ENCODE results near the gene ST7. TPM values are rescaled to one million over a fixed set of nuclear protein-coding genes. Genes with fewer than 3 reads are reported as not detected.

The ST7 gene
- total and polyA plus RNA-seq, 4 donors = 22.4 to 57.2 (median 41.6) TPM

DNA sequence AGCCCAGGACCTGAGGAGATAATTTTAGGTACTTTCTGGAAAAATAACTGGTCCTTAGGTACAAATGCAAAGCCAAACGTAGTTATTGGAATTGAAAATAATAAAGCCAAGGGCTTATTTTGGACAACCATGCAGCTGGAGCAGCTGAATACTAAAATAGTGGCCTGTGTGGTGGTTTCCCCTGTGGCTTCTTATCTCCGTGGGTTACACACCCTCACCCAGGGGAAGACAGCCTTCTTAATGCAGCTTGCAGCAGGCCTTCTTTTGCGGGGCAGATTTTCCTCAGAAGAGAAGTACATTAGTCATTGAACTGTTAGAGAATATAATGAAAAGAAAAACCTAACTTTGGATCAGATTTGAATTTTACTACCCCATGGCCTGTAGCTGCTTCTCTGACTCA, 133.5 kb downstream of the ST7 start:
- Histone ChIP-seq H3K4me1 (ENCODE audit: control insufficient read depth in 5 of 5, insufficient read depth in 5 of 5, low read length in 5 of 5) (peaks cover 0 to 27% (median 11%) of the 10 kb centered on the region in 5 donors), H3K9me3 (ENCODE audit: control insufficient read depth in 4 of 4, insufficient read depth in 3 of 4, low read length in 3 of 4) (no peaks in the 10 kb centered on the region), H3K4me3 (no peak overlapping the region), H3K27me3 (ENCODE audit: control insufficient read depth in 3 of 3, insufficient read depth in 3 of 3, low read length in 2 of 3) (no peaks in the 10 kb centered on the region), H3K27ac (ENCODE audit: low read depth in 1 of 2, low read length in 1 of 2) (no peak overlapping the region), H3K36me3 (ENCODE audit: control insufficient read depth in 4 of 4, insufficient read depth in 4 of 4, low read length in 4 of 4) (no peaks in the 10 kb centered on the region), H3K9ac (ENCODE audit: insufficient read depth in 1 of 2, low read length in 2 of 2) (no peak overlapping the region)
- ATAC-seq (ENCODE audit: insufficient read depth, low FRiP score) (no peak), DNase-seq (no peak)
- 48 to 65% methylated on average over 3 of the region's 3 CpGs for WGBS, 2 donors
- TF ChIP-seq, protein P1, sequence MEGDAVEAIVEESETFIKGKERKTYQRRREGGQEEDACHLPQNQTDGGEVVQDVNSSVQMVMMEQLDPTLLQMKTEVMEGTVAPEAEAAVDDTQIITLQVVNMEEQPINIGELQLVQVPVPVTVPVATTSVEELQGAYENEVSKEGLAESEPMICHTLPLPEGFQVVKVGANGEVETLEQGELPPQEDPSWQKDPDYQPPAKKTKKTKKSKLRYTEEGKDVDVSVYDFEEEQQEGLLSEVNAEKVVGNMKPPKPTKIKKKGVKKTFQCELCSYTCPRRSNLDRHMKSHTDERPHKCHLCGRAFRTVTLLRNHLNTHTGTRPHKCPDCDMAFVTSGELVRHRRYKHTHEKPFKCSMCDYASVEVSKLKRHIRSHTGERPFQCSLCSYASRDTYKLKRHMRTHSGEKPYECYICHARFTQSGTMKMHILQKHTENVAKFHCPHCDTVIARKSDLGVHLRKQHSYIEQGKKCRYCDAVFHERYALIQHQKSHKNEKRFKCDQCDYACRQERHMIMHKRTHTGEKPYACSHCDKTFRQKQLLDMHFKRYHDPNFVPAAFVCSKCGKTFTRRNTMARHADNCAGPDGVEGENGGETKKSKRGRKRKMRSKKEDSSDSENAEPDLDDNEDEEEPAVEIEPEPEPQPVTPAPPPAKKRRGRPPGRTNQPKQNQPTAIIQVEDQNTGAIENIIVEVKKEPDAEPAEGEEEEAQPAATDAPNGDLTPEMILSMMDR (IDR thresholded peaks at IDR 0.05; ENCODE audit: control extremely low read depth, extremely low read depth) = no peak

DNA sequence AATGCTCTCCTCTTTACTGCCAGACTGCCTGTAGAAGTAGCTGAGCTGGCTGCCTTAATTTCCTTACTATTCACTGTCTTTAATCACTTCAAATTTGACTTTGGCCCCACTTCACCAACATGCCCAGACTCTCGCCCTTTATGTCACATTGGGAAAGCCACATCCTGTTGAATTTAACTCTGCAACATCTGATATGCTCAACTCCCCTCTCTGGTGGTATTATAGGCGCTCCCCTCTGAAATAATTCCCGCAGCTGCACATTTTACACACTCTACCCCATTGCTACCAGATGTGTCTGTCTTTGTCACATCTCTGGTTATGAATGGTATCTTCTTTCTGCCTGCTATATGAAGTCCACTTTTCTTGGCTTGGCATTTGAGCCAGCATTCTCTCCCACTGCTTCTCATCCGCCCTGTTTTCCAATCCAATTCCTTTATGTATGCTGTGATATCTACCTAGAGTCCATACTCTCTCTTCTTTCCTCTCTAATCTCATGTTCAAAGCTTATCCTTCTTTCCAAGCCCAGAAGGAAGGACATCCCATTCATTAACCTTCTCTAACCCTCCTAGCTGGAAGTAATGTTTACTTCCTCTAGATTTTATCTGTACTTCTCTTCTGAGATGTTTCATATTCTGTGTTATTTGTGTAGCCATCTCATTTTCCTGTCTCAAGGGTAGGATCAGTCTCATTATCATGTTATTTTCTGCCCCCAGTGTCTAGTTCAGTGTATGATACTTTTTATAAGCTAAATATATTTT, 134.5 kb downstream of the ST7 start:
- Histone ChIP-seq H3K27me3 (ENCODE audit: control insufficient read depth in 3 of 3, insufficient read depth in 3 of 3, low read length in 2 of 3) (no peaks in the 10 kb centered on the region), H3K9ac (ENCODE audit: insufficient read depth in 1 of 2, low read length in 2 of 2) (no peak overlapping the region), H3K4me3 (no peak overlapping the region), H3K27ac (ENCODE audit: low read depth in 1 of 2, low read length in 1 of 2) (no peak overlapping the region), H3K36me3 (ENCODE audit: control insufficient read depth in 4 of 4, insufficient read depth in 4 of 4, low read length in 4 of 4) (no peaks in the 10 kb centered on the region), H3K4me1 (ENCODE audit: control insufficient read depth in 5 of 5, insufficient read depth in 5 of 5, low read length in 5 of 5) (peaks cover 0 to 25% (median 10%) of the 10 kb centered on the region in 5 donors), H3K9me3 (ENCODE audit: control insufficient read depth in 4 of 4, insufficient read depth in 3 of 4, low read length in 3 of 4) (no peaks in the 10 kb centered on the region)
- 36 to 66% methylated on average over 4 of the region's 4 CpGs for WGBS, 2 donors
- no peak for ATAC-seq (ENCODE audit: insufficient read depth, low FRiP score)
- TF ChIP-seq, protein P1 (IDR thresholded peaks at IDR 0.05; ENCODE audit: control extremely low read depth, extremely low read depth) = no peak
- DNase-seq = no peak

DNA sequence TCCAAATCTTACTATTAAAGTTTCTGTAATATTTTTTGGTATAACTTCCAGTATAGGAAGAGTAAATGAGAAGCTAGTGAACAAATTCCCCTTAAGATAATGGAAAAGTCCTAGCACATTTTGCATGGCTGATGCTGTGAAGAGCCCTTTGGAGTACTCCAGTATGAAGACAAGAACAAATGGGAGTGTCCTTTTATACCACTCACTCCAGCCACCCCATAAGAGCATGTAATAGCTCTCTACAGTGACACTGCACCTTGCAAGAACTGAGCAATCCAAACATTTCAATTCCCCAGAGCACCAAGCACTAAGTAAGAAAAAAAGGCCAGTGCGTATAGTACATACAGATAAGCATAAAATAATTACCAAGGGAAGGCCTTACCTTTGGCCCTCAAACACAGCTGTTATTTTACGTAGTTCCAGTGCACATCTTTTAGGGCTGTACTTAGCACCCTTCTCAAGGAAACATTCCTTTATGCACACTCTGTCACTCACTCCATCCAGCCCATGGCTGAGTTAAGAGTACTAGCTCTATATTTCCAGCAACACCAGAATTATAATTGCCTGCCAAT, 135.4 kb downstream of the ST7 start:
- 76 to 96% methylated on average over 2 of the region's 2 CpGs for WGBS, 2 donors
- H3K27me3 ChIP-seq (ENCODE audit: control insufficient read depth in 3 of 3, insufficient read depth in 3 of 3, low read length in 2 of 3) = no peaks in the 10 kb centered on the region
- no peak overlapping the region for H3K9ac ChIP-seq (ENCODE audit: insufficient read depth in 1 of 2, low read length in 2 of 2)
- H3K36me3 ChIP-seq (ENCODE audit: control insufficient read depth in 4 of 4, insufficient read depth in 4 of 4, low read length in 4 of 4) = no peaks in the 10 kb centered on the region
- no peak overlapping the region for H3K27ac ChIP-seq (ENCODE audit: low read depth in 1 of 2, low read length in 1 of 2)
- H3K4me3 ChIP-seq = no peak overlapping the region
- TF ChIP-seq, protein P1 (IDR thresholded peaks at IDR 0.05; ENCODE audit: control extremely low read depth, extremely low read depth) = no peak
- DNase-seq = no peak
- peak; percentile 45 for ATAC-seq (ENCODE audit: insufficient read depth, low FRiP score)
- peaks cover 0 to 25% (median 4%) of the 10 kb centered on the region in 5 donors for H3K4me1 ChIP-seq (ENCODE audit: control insufficient read depth in 5 of 5, insufficient read depth in 5 of 5, low read length in 5 of 5)
- H3K9me3 ChIP-seq (ENCODE audit: control insufficient read depth in 4 of 4, insufficient read depth in 3 of 4, low read length in 3 of 4) = no peaks in the 10 kb centered on the region
